Measurements from ENCODE around the gene MAD2L1BP. TPM values are rescaled to one million over a fixed set of nuclear protein-coding genes. Genes with fewer than 3 reads are reported as not detected.
"Not testable (repeated sequence)": the region's sequence is repeated elsewhere in the genome, so short reads cannot be mapped to it uniquely, and the experiment has no call there.

The MAD2L1BP gene
- total RNA-seq, 1 donor = 55.9 TPM

DNA sequence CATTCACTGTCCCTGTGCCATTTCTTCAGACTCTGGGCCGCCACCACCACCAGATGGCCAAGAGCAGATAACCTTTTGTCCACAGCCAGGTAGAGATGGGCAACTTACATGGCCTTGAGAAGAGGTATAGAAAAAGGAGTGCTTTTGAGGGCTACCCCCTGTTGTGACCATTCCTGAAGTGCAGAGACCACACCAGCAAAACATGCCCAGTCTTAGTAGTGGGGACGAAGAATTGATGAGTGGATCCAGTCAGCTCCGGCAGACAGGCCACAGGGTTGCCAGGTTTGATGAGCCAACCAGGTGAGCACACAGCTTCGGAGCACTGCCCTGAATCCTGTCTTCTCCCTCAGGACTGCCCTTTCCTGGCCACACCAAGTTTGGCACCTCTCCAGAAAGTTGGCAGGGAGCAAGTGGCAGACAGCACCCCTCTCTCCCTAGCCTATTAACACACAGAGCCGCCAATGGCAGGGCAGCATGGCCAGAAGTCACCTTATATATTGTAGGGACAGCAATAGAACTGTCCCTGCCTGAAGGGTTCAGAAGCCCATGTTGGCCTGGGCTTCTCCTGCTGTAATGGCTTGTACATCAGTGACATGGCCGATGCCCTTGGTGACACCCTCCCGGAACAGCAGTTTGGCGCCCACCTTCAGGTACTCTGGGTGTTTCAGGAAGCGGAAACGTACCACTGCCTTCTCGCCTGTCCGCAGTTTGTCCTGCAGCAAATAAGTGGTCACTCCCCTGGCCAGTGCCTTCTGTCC is 14.4 kb upstream of the MAD2L1BP start:
- Histone ChIP-seq H3K27me3 (ENCODE audit: insufficient read depth, low read length) (no peaks in the 10 kb centered on the region), H3K9me3 (ENCODE audit: low read depth, low read length) (no peaks in the 10 kb centered on the region), H3K4me3 (ENCODE audit: low read length) (no peak overlapping the region), H3K4me1 (ENCODE audit: insufficient read depth, low read length) (peaks cover 5% of the 10 kb centered on the region)

DNA sequence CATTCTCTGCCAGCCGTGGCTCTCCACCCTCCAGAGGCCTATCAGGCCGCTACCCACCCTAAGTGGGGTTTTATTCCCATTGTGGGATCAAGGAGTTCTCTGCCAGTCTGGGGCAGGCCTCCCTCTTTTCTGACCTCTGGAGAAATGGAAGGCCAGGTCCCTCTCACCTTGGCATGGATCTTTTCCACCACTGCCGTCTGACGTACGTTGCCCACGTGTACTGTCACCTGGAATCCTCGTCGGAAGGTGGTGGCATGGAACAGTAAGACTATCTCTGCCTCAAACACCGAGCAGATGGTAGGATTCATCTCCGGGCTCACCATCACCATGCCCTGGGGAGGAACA is 13.8 kb upstream of the MAD2L1BP start:
- Histone ChIP-seq H3K9me3 (ENCODE audit: low read depth, low read length) (no peaks in the 10 kb centered on the region), H3K4me3 (ENCODE audit: low read length) (no peak overlapping the region)

DNA sequence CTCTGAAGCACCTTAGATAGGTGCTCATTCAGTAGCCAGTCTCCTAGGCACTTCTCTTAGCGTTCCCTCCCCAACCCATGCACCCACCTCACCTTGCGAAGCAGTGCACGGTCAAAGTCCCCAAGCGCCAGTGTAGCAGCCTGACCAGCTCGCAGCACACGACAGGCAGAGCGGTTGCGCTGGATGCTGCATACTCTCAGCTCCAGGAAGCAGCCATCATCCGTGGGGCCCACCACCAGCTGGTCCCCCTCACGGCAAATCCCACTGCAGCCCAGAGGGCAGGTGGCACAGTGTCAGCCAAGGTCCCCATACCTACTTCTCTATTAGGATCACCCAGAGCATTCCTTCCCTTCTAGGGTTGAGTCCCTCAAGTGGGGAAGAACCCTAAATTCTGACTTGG is 13.1 kb upstream of the MAD2L1BP start:
- Histone ChIP-seq H3K4me1 (ENCODE audit: insufficient read depth, low read length) (peaks cover 18% of the 10 kb centered on the region), H3K27me3 (ENCODE audit: insufficient read depth, low read length) (no peaks in the 10 kb centered on the region), H3K9me3 (ENCODE audit: low read depth, low read length) (no peaks in the 10 kb centered on the region), H3K4me3 (ENCODE audit: low read length) (no peak overlapping the region)

More for the DNA sequence above, 13.8 kb upstream of the MAD2L1BP start:
- Histone ChIP-seq H3K27me3 (ENCODE audit: insufficient read depth, low read length) (no peaks in the 10 kb centered on the region), H3K4me1 (ENCODE audit: insufficient read depth, low read length) (peaks cover 10% of the 10 kb centered on the region)

DNA sequence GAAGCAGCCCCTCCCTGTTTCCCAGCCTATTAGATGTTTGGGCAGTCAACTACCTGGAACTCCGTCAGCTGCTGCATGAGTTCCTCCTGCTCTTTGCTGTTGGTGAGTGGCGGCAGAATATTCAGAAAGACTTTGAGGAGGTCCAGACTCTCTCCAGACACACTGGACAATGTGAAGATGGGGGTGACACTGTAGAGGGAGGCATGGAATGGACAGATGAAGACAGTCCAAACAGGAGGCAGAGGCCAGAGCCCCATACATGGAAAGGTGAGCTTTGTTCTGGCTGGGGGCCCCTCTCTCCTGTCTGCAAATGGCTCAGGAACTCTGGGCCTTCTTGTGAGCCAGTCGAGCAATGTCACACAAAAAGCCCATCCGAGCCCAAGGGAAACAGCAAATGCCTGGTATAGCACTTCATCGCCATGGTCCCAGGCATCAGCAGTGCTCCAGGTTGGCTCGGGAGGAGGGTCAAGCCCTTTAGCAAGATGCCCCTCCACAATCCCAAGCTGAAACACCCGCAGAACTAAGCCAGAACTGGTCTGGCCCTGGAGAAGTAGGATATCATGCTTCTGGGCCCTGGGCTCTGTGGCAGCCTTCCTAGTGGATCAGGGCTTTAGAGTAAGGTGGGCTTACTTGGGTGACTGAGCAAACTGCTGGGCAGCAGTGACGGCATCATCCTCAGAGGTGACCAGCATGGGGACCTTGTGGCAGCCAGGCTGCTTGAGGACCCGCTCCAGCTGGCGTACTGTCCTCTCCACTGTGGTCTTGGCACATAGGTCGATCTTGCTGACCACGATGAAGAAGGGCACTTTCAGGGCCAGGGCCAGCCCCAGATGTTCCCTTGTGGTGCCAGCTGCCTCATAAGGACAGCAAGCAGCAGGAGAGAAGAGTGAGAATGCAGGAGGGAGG is 11.5 kb upstream of the MAD2L1BP start:
- Histone ChIP-seq H3K4me1 (ENCODE audit: insufficient read depth, low read length) (peaks cover 29% of the 10 kb centered on the region), H3K9me3 (ENCODE audit: low read depth, low read length) (no peaks in the 10 kb centered on the region), H3K27me3 (ENCODE audit: insufficient read depth, low read length) (no peaks in the 10 kb centered on the region), H3K4me3 (ENCODE audit: low read length) (no peak overlapping the region)

DNA sequence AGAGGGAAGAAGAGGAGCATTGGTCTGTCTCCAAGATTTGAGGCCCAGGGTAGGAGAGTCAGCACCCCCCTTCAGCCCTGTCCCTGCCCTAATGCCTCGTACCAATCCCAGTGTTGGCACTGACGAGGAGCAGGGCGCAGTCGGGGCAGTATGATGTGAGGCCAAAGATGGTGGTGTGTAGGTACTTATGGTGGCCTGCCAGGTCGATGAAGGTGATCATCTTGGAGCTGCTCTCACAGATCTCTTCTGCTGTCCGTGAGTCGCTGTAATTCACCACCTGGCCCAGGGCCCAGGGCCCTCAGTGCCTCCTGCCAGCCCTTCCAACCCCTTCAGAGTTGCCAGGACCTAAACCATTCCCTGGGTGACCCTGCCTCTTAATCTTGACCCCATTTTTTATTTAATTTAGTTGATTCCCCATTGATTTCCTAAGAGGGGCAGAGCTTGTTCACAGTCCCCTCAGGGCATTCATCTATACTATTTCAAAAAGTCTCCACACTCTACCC is 10.8 kb upstream of the MAD2L1BP start:
- Histone ChIP-seq H3K27me3 (ENCODE audit: insufficient read depth, low read length) (no peaks in the 10 kb centered on the region), H3K9me3 (ENCODE audit: low read depth, low read length) (no peaks in the 10 kb centered on the region), H3K4me1 (ENCODE audit: insufficient read depth, low read length) (peaks cover 29% of the 10 kb centered on the region), H3K4me3 (ENCODE audit: low read length) (no peak overlapping the region)

DNA sequence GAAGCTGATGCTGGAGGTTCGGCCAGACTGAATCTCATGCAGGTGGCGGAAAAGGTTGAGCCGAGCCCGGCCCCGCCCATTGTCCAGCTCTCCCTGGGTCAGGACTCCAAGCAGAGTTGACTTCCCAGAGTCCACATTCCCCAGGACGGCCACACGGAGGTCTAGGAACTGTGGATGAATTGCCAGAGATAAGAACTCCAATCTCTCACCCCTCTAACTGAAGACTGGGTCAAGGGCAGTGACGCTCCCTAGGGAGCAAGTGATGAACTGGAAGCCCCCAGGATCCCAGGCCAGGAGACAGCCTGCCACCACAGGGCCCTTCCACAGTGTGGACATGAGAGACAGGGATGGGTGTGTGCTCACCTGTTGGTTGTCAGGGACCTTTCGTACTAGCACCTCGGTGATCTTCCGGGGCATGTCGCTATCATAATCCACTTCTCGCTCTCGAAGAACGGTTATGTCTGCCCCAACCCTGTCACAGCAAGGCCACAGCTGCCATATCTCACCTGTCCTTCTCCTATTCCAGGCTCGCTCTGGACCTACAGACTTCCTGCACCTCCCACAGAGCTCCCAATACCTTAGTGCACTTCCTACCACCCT is 10.1 kb upstream of the MAD2L1BP start:
- H3K4me1 ChIP-seq (ENCODE audit: insufficient read depth, low read length) = peaks cover 36% of the 10 kb centered on the region
- no peak overlapping the region for H3K4me3 ChIP-seq (ENCODE audit: low read length)
- no peaks in the 10 kb centered on the region for H3K27me3 ChIP-seq (ENCODE audit: insufficient read depth, low read length)
- no peaks in the 10 kb centered on the region for H3K9me3 ChIP-seq (ENCODE audit: low read depth, low read length)

DNA sequence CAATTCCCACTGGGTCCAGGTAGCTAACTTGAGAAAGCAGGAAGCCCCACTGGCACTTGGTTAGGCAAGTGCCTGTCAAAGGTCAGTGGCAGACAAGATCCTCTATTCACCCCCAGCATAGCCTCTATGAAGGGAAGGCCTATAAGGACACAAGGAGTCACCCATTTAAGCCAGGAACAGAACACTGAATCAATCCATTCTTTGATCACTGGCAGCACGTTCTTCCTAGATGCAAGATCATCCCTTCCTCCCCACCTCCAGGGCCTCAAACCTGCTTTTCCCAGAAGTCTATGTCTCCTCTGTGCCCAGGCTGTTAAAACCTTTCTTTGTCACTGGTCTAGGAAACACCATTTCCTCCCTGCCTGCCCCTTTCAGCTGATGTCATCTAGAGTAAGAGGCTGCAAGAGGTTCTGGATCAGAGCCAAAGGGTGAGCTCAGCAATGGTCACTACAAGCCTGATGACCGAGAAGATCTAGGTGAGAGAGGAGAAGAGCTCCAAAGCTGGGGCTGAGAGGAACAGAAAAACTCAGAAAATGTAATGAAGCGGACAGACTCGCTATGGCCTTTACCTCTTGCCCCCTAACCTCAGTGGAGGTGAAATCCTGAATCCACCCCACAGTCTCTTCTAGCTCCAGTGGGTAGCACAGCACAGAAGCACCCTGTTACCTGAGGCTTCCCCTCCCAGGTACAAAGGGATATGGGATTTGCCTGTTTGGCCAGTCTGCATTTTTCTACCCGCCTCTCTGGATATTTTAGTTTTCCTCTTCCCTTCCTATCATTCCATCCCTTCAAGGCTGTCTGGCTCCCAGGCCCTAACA is 8.4 kb upstream of the MAD2L1BP start:
- H3K4me3 ChIP-seq (ENCODE audit: low read length) = no peak overlapping the region
- H3K27me3 ChIP-seq (ENCODE audit: insufficient read depth, low read length) = no peaks in the 10 kb centered on the region
- no peaks in the 10 kb centered on the region for H3K9me3 ChIP-seq (ENCODE audit: low read depth, low read length)
- H3K4me1 ChIP-seq (ENCODE audit: insufficient read depth, low read length) = peaks cover 46% of the 10 kb centered on the region

DNA sequence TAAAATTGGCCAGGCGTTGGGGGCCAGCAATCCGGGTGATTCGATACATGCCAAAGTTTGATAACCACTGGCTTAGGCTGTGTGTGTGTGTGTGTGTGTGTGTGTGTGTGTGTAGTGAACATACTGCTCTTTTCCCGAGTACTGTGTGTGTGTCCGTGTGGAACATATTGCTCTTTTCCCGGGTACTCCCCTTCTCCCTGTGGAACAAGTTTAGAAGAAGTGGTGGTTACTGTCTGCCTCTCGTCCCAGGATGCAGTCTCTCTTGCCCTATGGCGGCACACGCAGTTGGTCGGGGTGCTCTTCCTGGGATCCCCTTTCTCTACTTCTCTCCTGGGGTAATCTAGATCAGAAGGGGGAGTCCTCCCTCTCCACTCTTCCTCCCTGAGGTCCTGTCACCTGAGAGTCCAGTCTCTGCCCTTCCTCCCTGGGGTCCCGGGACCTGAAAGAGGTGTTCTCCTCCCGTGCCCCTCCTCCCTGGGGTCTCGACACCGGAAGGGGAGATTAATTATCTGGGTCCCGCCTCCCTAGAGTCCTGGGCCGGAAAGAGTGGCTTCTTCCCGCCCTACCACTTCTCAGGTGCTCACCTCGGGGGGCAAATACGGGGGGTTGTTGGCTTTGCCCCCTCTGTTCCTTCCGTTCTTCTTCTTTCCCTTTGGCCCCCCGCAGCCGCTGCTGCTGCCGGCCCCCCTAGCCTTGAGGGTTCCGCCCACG is 7.1 kb upstream of the MAD2L1BP start:
- Histone ChIP-seq H3K4me1 (ENCODE audit: insufficient read depth, low read length) (peaks cover 49% of the 10 kb centered on the region), H3K4me3 (ENCODE audit: low read length) (peak overlapping the region; percentile 96), H3K9me3 (ENCODE audit: low read depth, low read length) (no peaks in the 10 kb centered on the region), H3K27me3 (ENCODE audit: insufficient read depth, low read length) (no peaks in the 10 kb centered on the region)

DNA sequence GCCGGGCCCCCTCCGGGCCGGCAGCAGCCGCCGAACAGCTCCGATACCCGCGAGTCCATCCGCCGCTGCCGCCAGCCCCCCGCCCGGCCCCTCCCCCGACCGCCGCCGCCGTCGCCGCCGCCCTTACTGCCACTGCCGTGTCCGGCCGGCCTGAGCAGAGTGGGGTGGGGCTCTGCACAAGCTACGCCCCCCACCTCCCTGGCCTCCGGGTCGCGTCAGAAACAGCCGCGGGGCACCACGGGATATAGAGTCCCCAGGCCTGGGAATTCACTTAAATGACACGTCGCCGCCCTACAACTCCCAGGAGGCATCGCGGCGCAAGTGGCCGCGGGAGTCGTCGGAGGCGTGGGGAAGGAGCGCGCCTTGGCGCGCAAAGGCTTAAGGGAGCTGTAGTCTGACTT is 6.5 kb upstream of the MAD2L1BP start, which contains the start of gene GTPBP2:
Gene GTPBP2, minus strand, starts transcription at position 161 of the 401 bp plus-strand sequence. Its CDS starts 102 bp downstream, at position 59.
- Histone ChIP-seq H3K9me3 (ENCODE audit: low read depth, low read length) (no peaks in the 10 kb centered on the region), H3K4me3 (ENCODE audit: low read length) (peak within 1 kb of the TSS; percentile 96), H3K27me3 (ENCODE audit: insufficient read depth, low read length) (no peaks in the 10 kb centered on the region), H3K4me1 (ENCODE audit: insufficient read depth, low read length) (peaks cover 49% of the 10 kb centered on the region)

DNA sequence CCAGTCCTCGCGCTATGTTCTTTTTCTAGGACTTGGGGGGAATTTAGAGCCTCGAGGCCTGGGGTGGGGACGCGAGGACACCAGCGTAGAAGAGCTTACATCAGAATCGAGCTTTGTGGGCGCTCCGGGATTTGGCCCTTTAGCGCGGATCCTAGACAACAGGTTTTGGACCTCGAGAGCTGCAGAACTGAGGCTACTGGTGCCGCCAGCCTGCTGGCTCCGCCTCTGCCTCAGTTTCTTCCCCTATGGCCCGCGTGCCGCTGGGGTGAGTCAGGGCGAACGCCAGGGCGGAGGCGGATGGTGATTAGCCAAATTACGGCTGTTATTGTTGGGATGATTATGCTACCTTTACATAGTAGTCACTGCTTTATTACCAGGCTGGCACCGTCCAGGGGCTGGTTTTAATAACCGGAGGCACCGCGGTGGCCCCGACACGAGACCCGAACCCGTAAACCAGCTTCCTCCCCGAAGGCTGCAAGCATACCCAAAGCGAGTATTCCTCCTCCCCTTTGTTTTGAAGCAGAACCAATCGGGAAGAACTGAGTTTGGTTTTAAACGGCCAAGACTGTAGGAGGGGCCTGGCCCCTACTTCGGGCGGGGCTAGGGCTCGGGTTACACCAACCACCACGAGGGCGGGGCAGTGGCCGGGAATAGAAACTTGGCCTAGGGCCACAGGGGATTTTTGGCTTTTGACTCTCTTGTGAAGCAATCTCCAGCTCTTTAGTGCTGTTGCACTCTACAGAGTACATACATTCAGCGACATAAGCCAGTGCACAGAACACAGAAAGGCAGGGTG is 5.9 kb upstream of the MAD2L1BP start:
- Histone ChIP-seq H3K4me1 (ENCODE audit: insufficient read depth, low read length) (peaks cover 49% of the 10 kb centered on the region), H3K4me3 (ENCODE audit: low read length) (peak overlapping the region; percentile 96), H3K9me3 (ENCODE audit: low read depth, low read length) (no peaks in the 10 kb centered on the region), H3K27me3 (ENCODE audit: insufficient read depth, low read length) (no peaks in the 10 kb centered on the region)

DNA sequence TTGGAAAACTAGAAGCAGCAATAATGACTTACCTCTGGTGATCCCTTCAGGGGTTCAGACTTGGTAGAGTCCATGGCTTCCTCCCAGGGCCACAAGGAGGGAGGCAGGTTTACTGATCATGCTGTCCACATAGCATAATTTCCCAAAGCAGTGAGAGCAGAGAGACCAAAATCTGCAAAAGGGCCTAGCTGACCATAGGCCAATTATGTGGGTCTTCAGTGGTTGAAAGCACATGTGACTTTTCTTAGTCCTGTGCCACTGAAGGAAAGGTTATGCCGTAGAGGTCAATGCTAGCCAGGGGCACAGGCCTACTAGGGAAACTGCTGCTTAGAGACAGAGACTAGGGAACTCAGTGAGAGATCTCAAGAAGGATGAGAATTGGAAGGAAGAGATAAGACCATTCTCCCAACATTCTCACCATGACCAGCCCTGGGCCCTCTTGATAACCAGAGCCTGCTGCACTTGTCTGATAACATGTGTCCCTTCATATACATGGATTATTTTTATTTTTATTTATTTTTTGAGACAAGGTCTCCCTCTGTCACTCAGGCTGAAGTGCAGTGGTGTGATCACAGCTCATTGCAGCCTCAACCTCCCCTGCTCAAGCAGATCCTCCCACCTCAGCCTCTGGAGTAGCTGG is 4.5 kb upstream of the MAD2L1BP start:
- Histone ChIP-seq H3K27me3 (ENCODE audit: insufficient read depth, low read length) (no peaks in the 10 kb centered on the region), H3K4me1 (ENCODE audit: insufficient read depth, low read length) (peaks cover 55% of the 10 kb centered on the region), H3K9me3 (ENCODE audit: low read depth, low read length) (no peaks in the 10 kb centered on the region), H3K4me3 (ENCODE audit: low read length) (no peak overlapping the region)

DNA sequence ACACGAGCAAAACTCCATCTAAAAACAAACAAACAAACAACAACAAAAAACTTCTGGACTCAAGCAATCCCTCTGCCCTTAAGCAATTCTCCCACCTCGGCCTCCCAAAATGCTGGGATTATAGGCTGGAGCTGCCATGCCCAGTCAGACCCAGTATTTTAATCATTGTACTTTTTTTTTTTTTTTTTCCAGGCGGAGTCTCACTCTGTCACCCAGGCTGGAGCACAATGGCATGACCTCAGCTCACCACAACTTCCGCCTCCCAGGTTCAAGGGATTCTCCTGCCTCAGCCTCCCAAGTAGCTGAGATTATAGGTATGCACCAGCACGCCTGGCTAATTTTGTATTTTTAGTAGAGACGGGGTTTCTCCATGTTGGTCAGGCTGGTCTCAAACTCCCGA is 2.6 kb upstream of the MAD2L1BP start:
- H3K27me3 ChIP-seq (ENCODE audit: insufficient read depth, low read length); H3K4me3 ChIP-seq (ENCODE audit: low read length); H3K9me3 ChIP-seq (ENCODE audit: low read depth, low read length): not testable (repeated sequence)
- peaks cover 55% of the 10 kb centered on the region for H3K4me1 ChIP-seq (ENCODE audit: insufficient read depth, low read length)

DNA sequence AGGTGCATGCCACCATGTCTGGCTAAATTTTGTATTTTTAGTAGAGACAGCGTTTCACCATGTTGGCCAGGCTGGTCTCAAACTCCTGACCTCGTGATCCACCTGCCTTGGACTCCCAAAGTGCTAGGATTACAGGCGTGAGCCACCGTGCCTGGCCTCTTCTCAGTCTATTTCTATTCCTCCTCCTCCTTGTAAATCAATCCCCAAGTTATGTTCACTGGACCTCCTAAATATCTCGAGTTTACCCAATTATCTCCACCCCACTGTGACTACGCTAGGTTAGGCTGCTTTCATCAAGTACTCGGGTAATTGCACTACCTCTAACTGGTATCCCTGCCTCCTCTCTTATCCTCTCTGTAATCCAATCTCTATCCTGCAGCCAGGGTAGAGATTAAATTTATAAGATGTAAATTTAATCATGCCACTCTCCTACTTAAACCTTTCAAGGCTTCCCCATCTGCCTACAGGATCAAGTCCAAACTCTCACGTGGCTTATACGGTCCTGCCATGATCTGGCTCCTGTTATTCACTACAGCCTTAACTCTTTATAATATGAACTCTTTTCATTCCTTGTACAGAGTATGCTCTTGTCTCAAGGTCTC is 837 bp upstream of the MAD2L1BP start:
- peaks cover 58% of the 10 kb centered on the region for H3K4me1 ChIP-seq (ENCODE audit: insufficient read depth, low read length)
- no peak overlapping the region for H3K4me3 ChIP-seq (ENCODE audit: low read length)
- H3K27me3 ChIP-seq (ENCODE audit: insufficient read depth, low read length) = no peaks in the 10 kb centered on the region
- no peaks in the 10 kb centered on the region for H3K9me3 ChIP-seq (ENCODE audit: low read depth, low read length)
